Smooth muscle cell (in vitro differentiated cells): ENCODE measurements around the gene RBM39. TPM values are rescaled to one million over a fixed set of nuclear protein-coding genes. Genes with fewer than 3 reads are reported as not detected.

Source experiments
- DNase-seq: peaks from one replicate; lab custom pipeline; 2025; ENCODE audit not compliant: unreplicated experiment; lab: John Stamatoyannopoulos, UW
- H2AFZ ChIP-seq: fragments of 200-600 bp; sonication (generic); 2 replicates; pipeline ENCODE4 v1.6.0; 2016; ENCODE audit warnings: antibody characterized with exemption, low read depth, mild to moderate bottlenecking
- H3F3A ChIP-seq: fragments of 200-600 bp; sonication (generic); 2 replicates; pipeline ENCODE4 v1.6.0; 2017; ENCODE audit warnings: antibody characterized with exemption, low read depth
- H3K27ac ChIP-seq: fragments of 200-600 bp; sonication (generic); 2 replicates; pipeline ENCODE4 v1.5.1; 2016; ENCODE audit warnings: low read depth, mild to moderate bottlenecking
- H3K27me3 ChIP-seq: fragments of 200-600 bp; sonication (generic); 2 replicates; pipeline ENCODE4 v1.6.1; 2016; ENCODE audit warnings: low read depth, mild to moderate bottlenecking
- H3K36me3 ChIP-seq: fragments of 200-600 bp; sonication (generic); 2 replicates; pipeline ENCODE4 v1.5.1; 2016; ENCODE audit warnings: low read depth
- H3K4me1 ChIP-seq: fragments of 200-600 bp; sonication (generic); 2 replicates; pipeline ENCODE4 v1.5.1; 2016; ENCODE audit warnings: low read depth
- H3K4me2 ChIP-seq: fragments of 200-600 bp; sonication (generic); 2 replicates; pipeline ENCODE4 v1.6.0; 2016; ENCODE audit warnings: mild to moderate bottlenecking
- H3K4me3 ChIP-seq: fragments of 200-600 bp; sonication (generic); 2 replicates; pipeline ENCODE4 v1.5.1; 2016; ENCODE audit warnings: mild to moderate bottlenecking
- H3K79me2 ChIP-seq: fragments of 200-600 bp; sonication (generic); 2 replicates; pipeline ENCODE4 v1.6.0; 2016; ENCODE audit warnings: low read depth, mild to moderate bottlenecking
- H3K9ac ChIP-seq: fragments of 200-600 bp; sonication (generic); 2 replicates; pipeline ENCODE4 v1.6.0; 2016; ENCODE audit warnings: low read depth
- H3K9me3 ChIP-seq: fragments of 200-600 bp; sonication (generic); replicated peaks from 2 replicates; pipeline ENCODE4 v1.5.1; 2016; ENCODE audit warnings: low read depth
- H4K20me1 ChIP-seq: fragments of 200-600 bp; sonication (generic); 2 replicates; pipeline ENCODE4 v1.6.0; 2016; ENCODE audit warnings: low read depth
- CTCF ChIP-seq: fragments of 200-600 bp; sonication (generic); IDR thresholded peaks from 2 replicates; pipeline ENCODE4 v1.5.1; 2017; ENCODE audit warnings: borderline replicate concordance, mild to moderate bottlenecking, antibody characterized with exemption; ENCODE audit not compliant: insufficient read depth, poor library complexity, severe bottlenecking
- WGBS: methylation state at CpG from one replicate; pipeline ENCODE4 v1.1.7; 2016; ENCODE audit warnings: low lambda C conversion rate; 5-methylcytosine and 5-hydroxymethylcytosine counted together
- polyA plus RNA-seq: library from polyadenylated mRNA; unstranded; fragments of >200 nt; fragmentation: Nextera tagmentation; extraction: Ambion mirVana; gene quantifications from 2 replicates; pipeline ENCODE4 v1.2.1, GENCODE V29; 2016
- total RNA-seq: library from RNA; depleted of rRNA; stranded (reverse); fragments of >200 nt; gene quantifications from 2 replicates; pipeline ENCODE4 v1.2.3, GENCODE V29; 2014

RBM39 gene
- total and polyA plus RNA-seq, 2 experiments from 2014 or later, result 139 to 408 TPM

- Histone ChIP-seq H3K36me3 (no peaks in the 10 kb centered on the region), H3K9ac (no peak overlapping the region), H3K4me2 (no peak overlapping the region), H4K20me1 (no peaks in the 10 kb centered on the region), H2AFZ (no peak overlapping the region), H3K4me3 (no peak overlapping the region), H3K27ac (no peak overlapping the region), H3K4me1 (no peaks in the 10 kb centered on the region), H3F3A (no peaks in the 10 kb centered on the region), H3K27me3 (no peaks in the 10 kb centered on the region), H3K9me3 (no peaks in the 10 kb centered on the region), H3K79me2 (no peaks in the 10 kb centered on the region)
- 54% methylated on average over 1 of the region's 1 CpG for WGBS
- TF ChIP-seq CTCF, result no peak
- DNase-seq, result no peak
Measured at GRCh38 chr20:35681960-35682359, 60.1 kb downstream of the RBM39 start.

- Histone ChIP-seq H3K79me2 (no peaks in the 10 kb centered on the region), H3K4me2 (no peak overlapping the region), H3K9me3 (no peaks in the 10 kb centered on the region), H3K9ac (no peak overlapping the region), H3K27ac (no peak overlapping the region), H2AFZ (no peak overlapping the region), H3K27me3 (no peaks in the 10 kb centered on the region), H3K4me3 (no peak overlapping the region), H3K36me3 (no peaks in the 10 kb centered on the region), H4K20me1 (no peaks in the 10 kb centered on the region), H3K4me1 (no peaks in the 10 kb centered on the region), H3F3A (no peaks in the 10 kb centered on the region)
- 86% methylated on average over 4 of the region's 4 CpGs for WGBS
- no peak for TF ChIP-seq CTCF
- DNase-seq, result no peak
Measured at GRCh38 chr20:35680452-35681183, 61.4 kb downstream of the RBM39 start.

GRCh38 chr20:35674921-35675320, 67.1 kb downstream of the RBM39 start:
- no peaks in the 10 kb centered on the region for H4K20me1 ChIP-seq
- H3K36me3 ChIP-seq, result peaks cover 6% of the 10 kb centered on the region
- H3K4me2 ChIP-seq, result no peak overlapping the region
- WGBS, result 96% methylated on average over 8 of the region's 8 CpGs
- H3K4me3 ChIP-seq, result no peak overlapping the region
- TF ChIP-seq CTCF, result no peak
- H3K9ac ChIP-seq, result no peak overlapping the region
- no peak overlapping the region for H3K27ac ChIP-seq
- no peaks in the 10 kb centered on the region for H3F3A ChIP-seq
- H3K27me3 ChIP-seq, result no peaks in the 10 kb centered on the region
- no peak for DNase-seq
- no peaks in the 10 kb centered on the region for H3K9me3 ChIP-seq
- no peaks in the 10 kb centered on the region for H3K79me2 ChIP-seq
- H2AFZ ChIP-seq, result no peak overlapping the region
- no peaks in the 10 kb centered on the region for H3K4me1 ChIP-seq

- 97% methylated on average over 4 of the region's 4 CpGs for WGBS
- Histone ChIP-seq H3K4me2 (no peak overlapping the region), H3F3A (no peaks in the 10 kb centered on the region), H3K9ac (no peak overlapping the region), H3K79me2 (no peaks in the 10 kb centered on the region), H3K9me3 (no peaks in the 10 kb centered on the region), H3K4me1 (no peaks in the 10 kb centered on the region), H3K27ac (no peak overlapping the region), H3K27me3 (no peaks in the 10 kb centered on the region), H2AFZ (no peak overlapping the region), H3K4me3 (no peak overlapping the region), H4K20me1 (no peaks in the 10 kb centered on the region), H3K36me3 (peaks cover 6% of the 10 kb centered on the region)
- no peak for DNase-seq
- no peak for TF ChIP-seq CTCF
Measured at GRCh38 chr20:35673884-35674283, 68.2 kb downstream of the RBM39 start.
